Posterior cingulate gyrus (tissue), 11 donors: ENCODE measurements around the gene SARDH.
A peak's percentile ranks its signal among the peaks of the same experiment; 100 is the strongest.
"Not testable (repeated sequence)": the region's sequence is repeated elsewhere in the genome, so short reads cannot be mapped to it uniquely, and the experiment has no call there.

Experiments
- DNase-seq, 10 donors: peaks; one replicate each; pipeline versions ENCODE4 v3.0.0 to v3.0.0-alpha.2; 2020 to 2021; ENCODE audit warnings: mixed read lengths in 3 of 10
- intact Hi-C: fragments of 100-400 bp; cut with DNase I; formaldehyde crosslinking; loops from one replicate; pipeline ENCODE4 v1.15.1; 2023

SARDH gene

DNA sequence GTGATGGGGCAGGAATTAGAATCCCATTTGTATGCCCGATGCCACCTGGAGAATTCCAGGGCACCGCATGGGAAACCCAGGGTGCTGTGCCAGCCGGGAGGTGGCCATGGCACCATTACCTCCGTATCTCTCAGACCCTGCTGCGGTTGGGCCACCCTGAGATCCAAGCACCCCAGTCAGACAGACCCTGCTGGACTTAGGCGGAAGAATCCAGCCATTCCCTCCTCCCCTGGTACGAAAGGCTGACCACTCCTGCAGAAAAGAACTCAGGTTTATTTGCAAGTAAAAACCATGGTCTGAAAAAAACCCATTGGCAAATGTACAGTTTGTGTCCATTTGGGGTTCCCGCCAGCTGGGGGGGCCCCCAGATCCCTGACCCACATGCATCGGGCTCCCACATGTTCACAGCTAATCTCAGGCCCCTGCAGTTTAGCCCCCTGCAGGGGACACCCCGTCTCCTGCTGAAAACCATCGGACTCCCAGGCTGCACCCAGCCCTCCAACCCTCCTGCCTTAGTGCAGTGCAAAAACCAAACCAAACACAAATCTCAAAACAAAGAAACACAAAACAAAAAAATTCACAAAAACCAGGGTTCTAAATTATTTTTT lies 23.6 kb upstream of the SARDH start:
- intact Hi-C loops, result no loop called here
- peak in 3 of 10 donors; percentile 37 to 75 (median 46) for DNase-seq

DNA sequence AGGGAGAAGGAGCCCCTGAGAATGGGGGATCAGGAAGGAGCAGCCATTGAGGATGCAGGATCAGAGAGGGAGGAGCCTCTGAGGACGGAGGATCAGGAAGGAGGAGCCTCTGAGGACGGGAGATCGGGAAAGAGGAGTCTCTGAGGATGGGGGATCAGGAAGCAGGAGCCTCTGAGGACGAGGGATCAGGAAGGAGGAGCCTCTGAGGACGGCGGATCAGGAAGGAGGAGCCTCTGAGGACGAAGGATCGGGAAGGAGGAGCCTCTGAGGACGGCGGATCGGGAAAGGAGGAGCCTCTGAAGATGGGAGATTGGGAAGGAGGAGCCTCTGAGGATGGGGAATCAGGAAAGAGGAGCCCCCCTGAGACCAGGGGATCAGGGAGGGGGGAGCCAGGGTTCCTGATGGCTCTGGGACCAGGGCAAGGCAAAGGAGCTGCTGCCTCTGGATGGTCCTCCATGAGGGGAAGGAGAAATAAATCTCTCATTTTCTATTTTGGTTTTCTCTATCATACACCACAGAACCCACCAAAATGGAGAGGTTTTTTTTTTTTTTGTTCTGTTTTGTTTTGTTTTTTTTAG lies 22.6 kb upstream of the SARDH start:
- intact Hi-C loops, result no loop called here
- no peak for DNase-seq

DNA sequence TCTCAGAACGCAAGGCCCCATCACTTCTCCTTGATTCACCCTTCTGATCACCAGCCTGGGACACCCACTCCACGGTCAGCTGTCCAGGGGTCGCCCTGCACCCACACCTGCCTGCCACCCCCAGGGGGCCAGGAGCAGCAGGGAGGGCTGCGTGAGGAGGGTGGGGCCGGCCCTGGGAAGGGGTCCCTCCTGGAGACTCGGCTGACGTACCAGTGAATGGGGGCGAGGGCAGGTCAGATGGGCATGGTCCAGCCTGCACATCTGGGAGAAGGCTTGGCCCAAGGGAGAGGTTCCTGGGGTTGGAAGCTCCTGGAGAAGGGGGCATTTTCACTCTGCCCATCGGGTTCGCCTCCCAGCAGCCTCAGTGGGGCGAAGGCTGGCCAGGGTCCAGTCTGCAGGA lies 21.8 kb upstream of the SARDH start:
- intact Hi-C loops, result no loop called here
- peak in 2 of 10 donors; percentile 16 to 34 for DNase-seq

DNA sequence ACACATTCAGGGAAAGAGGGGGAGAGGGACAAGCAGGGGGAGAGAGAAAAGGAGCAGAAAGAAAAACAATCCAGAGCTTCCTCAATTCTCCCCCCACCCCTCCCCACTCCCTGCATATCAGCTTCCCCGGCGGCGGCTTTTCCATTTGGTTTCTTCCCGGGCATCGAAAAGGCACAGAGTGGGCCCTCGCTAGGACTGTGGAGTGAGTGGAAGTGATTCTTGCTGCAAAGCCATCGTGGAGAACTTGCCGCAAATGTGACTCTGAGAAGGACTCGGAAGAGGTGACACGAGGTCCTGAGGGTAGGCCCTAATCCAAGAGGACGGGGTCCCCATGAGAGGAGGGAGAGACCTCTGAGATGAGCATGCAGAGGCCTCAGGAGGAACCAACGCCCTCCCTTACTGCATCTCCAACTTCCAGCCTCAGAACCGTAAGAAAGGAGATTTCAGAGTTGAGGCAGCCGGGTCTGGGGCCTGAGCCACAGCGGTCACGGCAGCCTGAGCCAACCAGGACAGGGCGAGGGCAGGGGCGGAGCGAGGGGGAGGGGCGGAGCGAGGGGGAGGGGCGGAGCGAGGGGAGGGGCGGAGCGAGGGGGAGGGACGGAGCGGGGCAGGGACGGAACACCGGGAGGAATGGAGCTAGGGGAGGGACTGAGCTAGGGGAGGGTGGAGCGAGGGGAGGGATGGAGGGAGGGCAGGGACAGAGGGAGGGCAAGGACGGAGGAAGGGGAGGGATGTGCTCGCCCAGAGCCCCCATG lies 21.2 kb upstream of the SARDH start:
- DNase-seq, result peak in 2 of 10 donors; percentile 42 to 44
- intact Hi-C loops, result no loop called here

DNA sequence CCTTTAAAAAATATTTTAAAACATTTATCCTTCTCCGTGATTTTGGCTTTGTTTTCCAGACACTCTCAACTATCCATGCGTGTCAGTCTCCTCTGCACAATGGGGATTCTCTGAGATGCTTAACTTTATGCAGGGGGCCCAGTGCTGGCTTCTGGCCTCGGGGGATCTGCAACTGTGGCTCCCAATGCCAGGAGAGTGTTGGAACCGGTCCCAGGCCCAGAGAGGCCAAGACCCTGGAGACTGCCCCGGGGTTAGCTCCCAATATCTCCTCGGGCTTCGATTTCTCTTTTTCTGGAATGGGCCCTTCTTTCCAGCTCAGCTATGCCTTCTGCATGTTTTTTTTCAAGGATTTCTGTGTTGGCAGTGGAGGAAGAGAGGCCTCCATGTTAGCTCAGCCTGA lies 20.1 kb upstream of the SARDH start:
- DNase-seq, result peak in 2 of 10 donors; percentile 24 to 43
- intact Hi-C loops, result no loop called here

DNA sequence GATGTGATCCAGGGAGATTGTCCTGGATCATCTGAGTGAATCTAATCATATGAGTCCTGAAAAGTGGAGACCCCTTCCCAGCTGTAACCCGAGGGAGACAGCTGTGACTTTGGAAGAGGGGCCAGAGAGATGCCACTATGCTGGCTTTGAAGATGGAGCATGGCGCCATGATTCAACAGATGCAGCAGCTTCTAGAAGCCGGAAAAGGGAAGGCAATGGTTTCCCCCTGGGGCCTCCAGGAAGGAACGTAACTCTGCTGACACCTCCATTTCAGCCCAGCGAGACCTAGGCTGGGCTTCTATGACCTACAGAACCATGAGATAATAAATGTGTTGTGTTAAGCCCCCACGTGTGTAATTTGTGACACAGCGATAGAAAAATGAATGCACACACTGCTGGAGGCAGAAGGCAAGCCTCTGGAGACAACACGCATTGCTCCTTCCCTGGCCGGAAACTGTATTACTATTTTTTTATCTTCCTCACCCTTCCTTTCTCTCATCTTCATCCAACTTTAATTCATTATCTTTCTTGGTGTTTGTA lies 16.6 kb upstream of the SARDH start:
- no peak for DNase-seq

DNA sequence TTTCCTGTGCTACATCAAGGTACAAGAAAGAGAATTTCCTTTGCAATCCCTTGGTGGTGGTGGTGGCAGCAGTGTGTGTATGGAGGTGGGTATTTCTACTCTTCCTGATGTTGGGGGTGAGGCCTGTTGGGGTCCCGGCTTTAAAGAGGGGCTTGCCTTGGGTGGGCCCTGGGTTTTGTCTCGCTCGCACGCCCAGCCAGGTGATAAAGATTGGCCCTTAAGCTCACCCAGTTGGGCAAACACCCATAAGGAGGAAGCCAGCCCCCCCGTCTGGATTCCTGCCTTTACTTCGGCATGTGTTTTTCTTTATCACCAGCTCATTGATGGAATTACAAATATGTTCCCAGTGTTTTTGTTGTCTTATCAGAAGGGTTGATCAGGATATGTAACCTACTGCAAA lies 16.0 kb upstream of the SARDH start:
- DNase-seq, result peak in 2 of 10 donors; percentile 30 to 35

More for the DNA sequence above, 16.6 kb upstream of the SARDH start:
- intact Hi-C loops, result no loop called here

DNA sequence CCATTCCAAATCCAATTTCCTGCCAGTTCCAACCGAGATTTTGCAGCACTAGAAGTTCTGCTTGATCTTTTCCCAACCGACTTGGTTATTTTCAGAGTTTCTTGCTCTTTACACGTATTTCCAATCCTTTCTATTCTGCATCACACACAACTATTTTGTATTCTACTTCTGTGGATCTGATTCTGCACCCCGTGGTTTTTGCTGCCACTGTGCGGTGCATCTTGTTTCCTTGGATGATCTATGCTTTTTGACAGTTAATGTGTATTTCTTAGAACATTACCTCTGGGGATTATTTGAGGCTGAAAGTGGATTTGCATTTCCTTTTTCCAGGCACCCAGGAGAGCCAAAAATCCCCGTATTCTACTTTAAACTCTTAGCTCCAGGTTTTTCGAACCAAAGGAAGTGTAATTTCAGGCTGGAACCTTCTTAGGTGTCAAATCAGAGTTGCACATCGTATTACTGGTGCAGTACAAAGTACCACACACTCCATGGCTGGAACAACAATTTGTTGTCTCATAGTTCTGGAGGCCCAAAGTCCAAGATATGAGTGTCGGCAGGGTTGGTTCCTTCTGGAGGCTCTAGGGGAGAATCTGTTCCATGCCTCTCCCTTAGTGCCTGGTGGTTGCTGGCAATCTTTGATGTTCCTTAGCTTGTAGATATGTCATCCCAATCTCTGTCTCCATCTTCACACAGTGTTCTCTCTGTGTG lies 14.7 kb upstream of the SARDH start:
- no peak for DNase-seq
- intact Hi-C loops, result no loop called here

More for the DNA sequence above, 16.0 kb upstream of the SARDH start:
- intact Hi-C loops, result no loop called here

DNA sequence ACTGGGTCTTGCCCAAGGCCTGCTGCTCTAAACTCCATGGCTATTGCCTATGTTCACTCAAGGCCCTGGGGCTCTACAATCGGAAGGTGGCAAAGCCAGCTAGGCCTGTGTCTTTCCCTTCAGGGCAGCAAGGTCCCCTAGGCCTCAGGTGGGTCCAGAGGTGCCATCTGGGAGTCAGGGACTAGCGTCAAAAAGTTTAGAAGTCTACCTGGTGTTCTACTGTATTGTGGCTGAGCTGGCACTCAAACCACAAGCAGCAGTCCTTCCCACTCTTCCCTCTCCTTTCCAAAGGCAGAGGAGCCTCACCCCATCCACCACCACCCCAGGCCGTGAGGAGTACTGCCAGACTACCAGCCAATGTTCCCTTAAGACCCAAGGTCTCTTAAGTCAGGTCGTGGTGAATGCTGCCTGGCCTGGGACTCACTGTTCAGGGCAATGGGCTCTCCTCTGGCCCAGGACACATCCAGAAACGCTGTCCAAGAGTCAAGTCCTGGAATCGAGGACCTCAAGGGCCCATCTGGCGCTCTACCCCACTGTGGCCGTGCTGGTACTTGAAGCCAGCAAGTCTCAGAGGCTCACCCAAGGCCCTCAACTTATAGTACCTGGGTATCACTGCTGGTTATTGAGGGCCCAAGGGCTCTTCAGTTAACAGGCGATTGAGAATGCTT lies 13.0 kb upstream of the SARDH start:
- DNase-seq, result peak in 2 of 10 donors; percentile 45 to 49
- intact Hi-C loops, result no loop called here

DNA sequence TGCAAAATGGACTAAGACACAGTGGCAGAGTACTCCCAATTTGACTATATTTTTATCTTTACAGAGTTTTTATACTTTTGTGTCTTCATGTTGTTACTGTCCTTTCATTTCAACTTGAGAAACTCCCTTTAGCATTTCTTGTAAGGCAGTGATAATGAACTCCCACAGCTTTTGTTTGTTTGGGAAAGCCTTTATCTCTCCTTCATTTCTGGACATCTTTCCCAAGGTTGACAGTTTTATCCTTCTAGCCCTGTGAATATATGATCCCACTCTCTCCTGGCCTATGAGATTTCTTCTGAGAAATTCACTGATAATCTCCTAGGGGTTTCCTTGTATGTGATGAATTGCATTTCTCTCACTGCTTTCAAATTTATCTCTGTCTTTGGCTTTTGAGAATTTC lies 9.2 kb upstream of the SARDH start:
- no peak for DNase-seq
- intact Hi-C loops, result no loop called here

DNA sequence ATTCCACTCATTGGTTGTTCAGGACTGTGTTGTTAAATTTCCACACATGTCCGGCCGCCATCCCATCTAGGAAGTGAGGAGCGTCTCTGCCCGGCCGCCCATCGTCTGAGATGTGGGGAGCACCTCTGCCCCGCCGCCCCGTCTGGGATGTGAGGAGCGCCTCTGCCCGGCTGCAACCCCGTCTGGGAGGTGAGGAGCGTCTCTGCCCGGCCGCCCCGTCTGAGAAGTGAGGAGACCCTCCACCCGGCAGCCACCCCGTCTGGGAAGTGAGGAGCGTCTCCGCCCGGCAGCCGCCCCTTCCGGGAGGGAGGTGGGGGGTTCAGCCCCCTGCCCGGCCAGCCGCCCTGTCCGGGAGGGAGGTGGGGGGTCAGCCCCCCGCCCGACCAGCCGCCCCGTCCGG lies 6.4 kb upstream of the SARDH start:
- DNase-seq, intact Hi-C loops: not testable (repeated sequence)

DNA sequence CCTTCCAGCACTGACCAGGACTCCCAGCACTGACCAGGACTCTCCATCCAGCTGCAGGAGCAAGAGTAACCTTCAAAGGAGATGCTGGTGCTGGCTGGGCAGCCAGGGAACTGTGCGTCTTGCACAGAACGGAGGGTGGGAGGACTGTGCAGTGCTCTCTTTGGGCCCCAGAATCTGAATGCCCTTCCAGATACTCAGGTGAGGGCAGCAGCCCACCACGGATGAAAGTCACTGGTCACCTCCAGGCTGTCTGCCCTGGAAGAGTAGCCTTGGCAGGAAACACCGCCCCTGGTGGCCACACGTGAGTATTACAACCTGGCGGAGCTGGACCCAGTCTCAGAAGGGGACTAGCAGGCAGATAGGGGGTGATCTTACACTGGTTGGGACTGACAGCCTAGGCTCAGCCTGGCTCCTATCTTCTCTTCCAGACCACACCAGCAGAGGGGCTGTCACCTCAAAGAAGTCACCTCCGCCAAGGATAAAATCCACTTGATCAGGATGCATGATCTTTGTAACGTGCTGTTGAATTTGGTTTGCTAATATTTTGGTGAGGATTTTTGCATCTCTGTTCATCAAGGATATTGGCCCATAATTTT lies 4.8 kb upstream of the SARDH start:
- DNase-seq, result peak; percentile 69 to 96 (median 85)
- intact Hi-C loops, result no loop called here

DNA sequence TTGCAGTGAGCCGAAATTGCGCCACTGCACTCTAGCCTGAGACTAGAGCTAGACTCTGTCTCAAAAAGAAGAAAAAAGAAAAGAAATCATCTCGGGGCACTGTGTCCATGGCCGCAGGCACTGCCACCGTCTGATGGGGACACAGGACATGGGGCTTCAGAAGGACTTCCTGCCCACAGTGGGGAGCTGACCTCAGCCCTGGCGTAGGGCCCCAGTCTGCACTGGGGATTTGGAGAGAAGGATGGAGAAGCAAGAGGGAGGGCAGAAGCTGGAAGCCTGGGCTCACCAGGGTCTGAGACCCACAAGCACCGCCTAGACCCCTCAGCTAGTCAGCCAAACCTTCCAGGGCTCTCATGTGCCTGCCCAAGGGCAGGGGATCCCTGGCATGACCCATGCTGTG lies 4.1 kb upstream of the SARDH start:
- peak in 1 of 10 donors; percentile 74 for DNase-seq

DNA sequence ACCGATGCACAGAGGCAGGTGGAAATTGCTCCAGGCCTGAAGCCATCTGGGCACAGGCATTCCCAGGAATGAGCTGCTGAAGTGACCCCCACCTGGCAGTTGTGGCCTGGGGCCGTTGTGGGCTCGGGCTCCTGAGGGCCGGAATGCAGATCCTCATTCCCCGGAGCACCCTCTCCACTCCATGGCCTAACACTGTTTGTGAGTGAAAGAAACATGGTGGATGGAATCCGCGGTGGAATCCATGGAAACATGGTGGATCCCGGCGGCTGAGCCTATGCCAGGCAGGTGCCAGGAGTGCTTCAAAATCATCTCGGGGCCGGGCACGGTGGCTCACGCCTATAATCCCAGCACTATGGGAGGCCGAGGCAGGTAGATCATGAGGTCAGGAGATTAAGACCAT lies 3.6 kb upstream of the SARDH start:
- intact Hi-C loops, result no loop called here
- DNase-seq, result peak in 1 of 10 donors; percentile 69

More for the DNA sequence above, 4.1 kb upstream of the SARDH start:
- intact Hi-C loops, result no loop called here

DNA sequence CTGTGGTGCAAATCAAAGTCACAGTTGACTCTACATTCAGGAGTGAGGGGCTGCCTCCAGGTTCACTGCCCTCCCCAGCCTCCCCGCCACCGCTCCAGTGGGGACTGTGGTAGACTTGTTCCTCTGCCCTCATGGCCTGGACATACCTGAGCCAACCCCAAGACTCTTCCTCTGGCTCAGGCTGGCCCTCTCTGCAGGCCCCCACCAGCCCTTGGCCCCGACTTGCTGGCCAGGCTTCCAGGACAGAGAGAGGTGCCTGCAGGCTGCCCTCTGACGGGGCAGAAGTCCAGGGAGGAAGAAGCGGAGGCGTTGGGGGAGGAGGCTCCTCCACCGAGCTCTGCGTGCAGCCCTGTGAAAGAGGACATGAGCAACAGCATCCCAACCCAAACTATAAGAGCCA lies 2.8 kb upstream of the SARDH start:
- intact Hi-C loops, result no loop called here
- peak in 1 of 10 donors; percentile 53 for DNase-seq

DNA sequence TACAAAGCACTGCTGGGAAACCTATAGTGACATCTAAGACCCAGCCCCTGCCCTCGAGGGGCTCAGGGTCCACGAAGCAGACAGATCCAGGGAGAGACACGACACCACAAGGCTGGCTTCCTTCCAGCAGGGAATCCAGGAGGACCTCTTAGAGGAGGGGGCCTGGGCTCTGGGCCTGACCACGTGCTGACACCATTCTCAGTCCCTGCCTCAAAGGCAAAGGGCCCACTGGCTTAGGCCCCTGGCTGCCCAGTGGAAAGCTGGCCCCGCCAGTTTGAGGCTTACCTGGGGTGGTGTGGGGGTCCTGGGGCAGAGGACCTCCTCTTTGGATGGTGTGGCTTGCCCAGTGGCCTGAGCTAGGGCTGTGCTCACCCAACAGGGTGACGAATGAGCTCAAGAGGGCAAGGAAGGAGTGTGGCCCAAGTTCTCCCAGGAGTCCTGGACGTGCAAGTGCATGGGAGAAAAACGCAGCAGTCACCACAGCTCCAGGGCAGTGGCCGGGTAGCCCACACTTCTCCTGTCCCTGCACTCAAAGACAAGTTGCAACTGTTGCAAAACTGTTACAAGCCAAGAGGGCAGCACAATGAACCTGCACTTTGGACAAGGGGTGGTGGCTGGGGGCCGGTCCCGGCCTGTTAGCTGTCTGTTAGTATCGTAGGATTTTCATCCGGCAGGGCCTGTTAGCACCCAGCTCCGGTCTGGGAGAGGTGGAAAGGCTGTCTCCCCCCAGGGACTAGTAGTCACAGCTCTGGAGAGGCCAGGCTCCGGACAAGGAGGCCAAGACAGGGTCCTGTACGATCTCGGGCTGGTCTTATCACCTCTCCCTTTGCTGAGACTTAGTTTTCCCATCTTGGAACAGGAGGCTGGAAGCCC lies 1.5 kb upstream of the SARDH start:
- DNase-seq, result peak in 1 of 10 donors; percentile 72
- intact Hi-C loops, result no loop called here

DNA sequence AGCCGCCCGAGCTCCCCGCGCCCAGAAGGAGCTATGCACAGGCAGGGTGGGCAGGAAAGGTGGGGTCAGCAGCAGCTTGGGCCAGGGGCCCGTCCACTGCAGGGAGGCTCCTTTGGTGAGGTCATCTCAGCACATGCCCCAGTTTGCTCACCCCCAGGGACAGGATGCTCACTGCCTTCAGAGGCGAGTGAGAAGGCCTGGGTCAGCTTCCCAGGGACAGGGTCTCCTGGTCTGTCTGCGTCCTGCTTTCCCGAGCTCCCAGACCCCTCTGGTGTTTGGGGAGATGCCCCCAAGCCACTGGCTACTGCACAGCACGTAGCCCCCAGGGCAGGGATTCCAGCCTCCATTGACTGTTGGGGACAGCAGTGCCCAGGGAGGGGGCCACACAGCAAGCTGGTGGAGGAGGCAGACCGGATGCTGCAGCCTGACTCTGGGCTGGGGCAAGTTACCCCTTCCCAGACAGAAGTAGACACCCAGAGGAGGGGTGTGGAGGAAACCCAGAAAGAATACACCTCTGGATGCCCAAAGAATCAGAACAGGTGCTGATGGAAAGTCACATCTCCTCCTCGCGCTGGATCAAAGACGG lies 581 bp upstream of the SARDH start:
- DNase-seq, result peak in 2 of 10 donors; percentile 77 to 82

DNA sequence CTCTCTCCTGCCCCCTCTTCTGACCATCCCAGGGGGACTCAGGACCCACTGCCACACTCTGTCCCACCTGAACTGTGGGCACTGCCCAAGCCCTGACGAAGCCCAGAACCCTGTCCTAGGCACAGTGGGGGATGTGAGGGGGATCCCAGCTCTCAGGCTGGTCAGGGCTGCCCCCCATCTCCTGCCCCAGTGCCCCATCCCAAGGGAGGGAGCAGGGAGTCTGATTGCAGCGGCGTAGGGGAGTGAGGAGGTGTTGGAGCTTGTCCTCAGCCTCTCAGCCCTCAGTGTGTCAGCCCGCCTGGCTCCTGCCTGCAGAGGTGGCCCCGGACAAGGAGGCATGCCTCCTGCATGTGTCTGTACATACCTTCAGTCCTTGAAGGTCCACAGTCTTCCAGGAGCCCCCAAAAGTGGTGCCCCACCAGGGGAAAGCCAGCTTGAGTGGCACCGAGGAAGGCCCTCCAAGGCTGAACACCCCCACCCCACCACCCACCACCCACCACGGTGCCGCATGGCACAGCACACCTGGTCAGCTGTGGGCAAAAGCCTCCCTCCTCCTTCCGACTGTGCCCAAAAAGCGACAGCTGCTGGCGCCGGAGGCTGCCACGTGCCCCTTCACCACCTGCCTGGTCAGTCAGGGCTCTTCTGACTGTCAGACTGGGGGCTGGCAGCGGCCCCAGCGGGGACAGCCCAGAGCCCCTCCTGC lies 930 bp downstream of the SARDH start:
- peak in 1 of 10 donors; percentile 60 for DNase-seq
- intact Hi-C loops, result no loop called here

More for the DNA sequence above, 581 bp upstream of the SARDH start:
- intact Hi-C loops, result no loop called here
